Measurements from ENCODE around the gene PIK3R2.
A peak's percentile ranks its signal among the peaks of the same experiment; 100 is the strongest.
"Not testable (repeated sequence)": the region's sequence is repeated elsewhere in the genome, so short reads cannot be mapped to it uniquely, and the experiment has no call there.

The PIK3R2 gene

GRCh38 chr19:18149596-18149975, 3.4 kb upstream of the PIK3R2 start:
- in situ Hi-C loops (cut with MboI; ENCODE audit: low pct_unique_long_range_greater_than_20kb, low sequenced_read_pairs) = no loop called here
- no peak for DNase-seq

- in situ Hi-C loops (cut with MboI; ENCODE audit: low pct_unique_long_range_greater_than_20kb, low sequenced_read_pairs) = no loop called here
- no peak for DNase-seq
These were observed 2.0 kb upstream of the PIK3R2 start for GRCh38 chr19:18150776-18151624.

GRCh38 chr19:18152442-18152816, 534 bp upstream of the PIK3R2 start:
- DNase-seq = peak; percentile 99
- in situ Hi-C loops (cut with MboI; ENCODE audit: low pct_unique_long_range_greater_than_20kb, low sequenced_read_pairs) = no loop called here

GRCh38 chr19:18153556-18154134, 682 bp downstream of the PIK3R2 start:
- in situ Hi-C loops (cut with MboI; ENCODE audit: low pct_unique_long_range_greater_than_20kb, low sequenced_read_pairs) = no loop called here
- DNase-seq = no peak

GRCh38 chr19:18155095-18156087, 2.4 kb downstream of the PIK3R2 start:
- in situ Hi-C loops (cut with MboI; ENCODE audit: low pct_unique_long_range_greater_than_20kb, low sequenced_read_pairs) = no loop called here

GRCh38 chr19:18156268-18156667, 3.3 kb downstream of the PIK3R2 start:
- DNase-seq = no peak
- in situ Hi-C loops (cut with MboI; ENCODE audit: low pct_unique_long_range_greater_than_20kb, low sequenced_read_pairs) = no loop called here

More at GRCh38 chr19:18155095-18156087, 2.4 kb downstream of the PIK3R2 start:
- DNase-seq = no peak

- in situ Hi-C loops (cut with MboI; ENCODE audit: low pct_unique_long_range_greater_than_20kb, low sequenced_read_pairs) = no loop called here
- peak; percentile 53 for DNase-seq
These were observed 4.0 kb downstream of the PIK3R2 start for GRCh38 chr19:18156841-18157464.

- DNase-seq = no peak
- in situ Hi-C loops (cut with MboI; ENCODE audit: low pct_unique_long_range_greater_than_20kb, low sequenced_read_pairs) = no loop called here
These were observed 4.6 kb downstream of the PIK3R2 start for GRCh38 chr19:18157465-18158063.

GRCh38 chr19:18158467-18158866, 5.5 kb downstream of the PIK3R2 start:
- in situ Hi-C loops (cut with MboI; ENCODE audit: low pct_unique_long_range_greater_than_20kb, low sequenced_read_pairs) = no loop called here
- DNase-seq = no peak

GRCh38 chr19:18159059-18159616, 6.2 kb downstream of the PIK3R2 start:
- DNase-seq; in situ Hi-C loops (cut with MboI; ENCODE audit: low pct_unique_long_range_greater_than_20kb, low sequenced_read_pairs): not testable (repeated sequence)

GRCh38 chr19:18159810-18160209, 6.8 kb downstream of the PIK3R2 start:
- no peak for DNase-seq
- in situ Hi-C loops (cut with MboI; ENCODE audit: low pct_unique_long_range_greater_than_20kb, low sequenced_read_pairs) = no loop called here

- no peak for DNase-seq
- in situ Hi-C loops (cut with MboI; ENCODE audit: low pct_unique_long_range_greater_than_20kb, low sequenced_read_pairs) = no loop called here
These were observed 7.6 kb downstream of the PIK3R2 start for GRCh38 chr19:18160493-18160970.

GRCh38 chr19:18160971-18161635, 8.1 kb downstream of the PIK3R2 start:
- in situ Hi-C loops (cut with MboI; ENCODE audit: low pct_unique_long_range_greater_than_20kb, low sequenced_read_pairs) = no loop called here
- peak; percentile 54 for DNase-seq

GRCh38 chr19:18161636-18162002, 8.7 kb downstream of the PIK3R2 start:
- in situ Hi-C loops (cut with MboI; ENCODE audit: low pct_unique_long_range_greater_than_20kb, low sequenced_read_pairs) = no loop called here

GRCh38 chr19:18164072-18164471, 11.1 kb downstream of the PIK3R2 start:
- in situ Hi-C loops (cut with MboI; ENCODE audit: low pct_unique_long_range_greater_than_20kb, low sequenced_read_pairs) = no loop called here

More at GRCh38 chr19:18161636-18162002, 8.7 kb downstream of the PIK3R2 start:
- no peak for DNase-seq

GRCh38 chr19:18165794-18166544, 13.0 kb downstream of the PIK3R2 start:
- in situ Hi-C loops (cut with MboI; ENCODE audit: low pct_unique_long_range_greater_than_20kb, low sequenced_read_pairs) = no loop called here
- DNase-seq = no peak

More at GRCh38 chr19:18164072-18164471, 11.1 kb downstream of the PIK3R2 start:
- DNase-seq = no peak

GRCh38 chr19:18167011-18167410, 14.0 kb downstream of the PIK3R2 start:
- DNase-seq = no peak
- in situ Hi-C loops (cut with MboI; ENCODE audit: low pct_unique_long_range_greater_than_20kb, low sequenced_read_pairs) = no loop called here
